ENCODE results near the gene GRIK1. TPM values are rescaled to one million over a fixed set of nuclear protein-coding genes. Genes with fewer than 3 reads are reported as not detected.

The GRIK1 gene
- total and polyA plus RNA-seq, 2 donors (not counting 1 experiment from before 2014, with no cell fraction given): not detected

DNA sequence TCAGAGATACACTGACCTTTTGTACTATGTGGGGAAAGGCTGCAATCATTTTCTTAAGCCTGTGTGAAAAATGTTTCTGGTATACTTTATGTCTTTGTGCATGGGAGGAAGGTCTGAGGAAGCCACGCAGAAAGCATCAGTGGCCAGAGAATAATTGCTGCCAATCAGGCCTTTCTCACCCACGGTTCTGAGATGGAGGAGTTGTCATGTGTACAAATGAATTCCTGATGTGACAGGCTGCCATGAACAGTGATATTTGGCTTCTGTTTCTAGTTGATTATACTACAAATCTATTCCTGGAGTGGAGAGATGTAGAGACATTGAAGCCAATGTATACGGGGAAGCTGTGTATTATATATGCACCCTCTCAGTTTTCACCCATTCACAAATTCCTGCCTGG is 142.6 kb downstream of the GRIK1 start:
- Mint-ChIP-seq H3K4me1 (no peaks in the 10 kb centered on the region), H3K4me3 (no peak overlapping the region), H3K27me3 (peaks cover 5% of the 10 kb centered on the region), H3K27ac (no peak overlapping the region), H3K9me3 (ENCODE audit: insufficient read depth) (no peaks in the 10 kb centered on the region)
- Histone ChIP-seq H3K9ac (ENCODE audit: low read length) (no peak overlapping the region), H3K36me3 (replicated peaks in 1 of 2; ENCODE audit: control extremely low read depth in 1 of 2, control insufficient read depth in 1 of 2, extremely low read depth in 1 of 2, insufficient read depth in 2 of 2, low read length in 1 of 2) (no peaks in the 10 kb centered on the region), H2AFZ (ENCODE audit: insufficient read depth, low read depth, low read length, poor library complexity, severe bottlenecking) (no peak overlapping the region), H3K79me2 (ENCODE audit: control insufficient read depth, insufficient read depth, low read length) (no peaks in the 10 kb centered on the region), H3K4me2 (replicated peaks; ENCODE audit: low read depth, low read length, poor library complexity, severe bottlenecking) (no peak overlapping the region), H3K27ac (ENCODE audit: low read length in 2 of 2) (no peak overlapping the region), H3K4me1 (ENCODE audit: control insufficient read depth in 2 of 2, insufficient read depth in 2 of 2, low read length in 2 of 2) (no peaks in the 10 kb centered on the region), H3K9me3 (ENCODE audit: control extremely low read depth in 1 of 3, control insufficient read depth in 2 of 3, insufficient read depth in 1 of 3, low read length in 2 of 3) (no peaks in the 10 kb centered on the region), H4K20me1 (ENCODE audit: control insufficient read depth, insufficient read depth, low read length, poor library complexity, severe bottlenecking) (no peaks in the 10 kb centered on the region), H3K4me3 (ENCODE audit: control extremely low read depth in 1 of 5, extremely low read depth in 1 of 5, insufficient read depth in 1 of 5, low read depth in 2 of 5, low read length in 4 of 5) (no peak overlapping the region), H3K27me3 (replicated peaks in 1 of 4; ENCODE audit: control extremely low read depth in 1 of 4, control insufficient read depth in 3 of 4, insufficient read depth in 4 of 4, low read length in 3 of 4) (no peaks in the 10 kb centered on the region)
- TF ChIP-seq CTCF (IDR thresholded peaks at IDR 0.05): no peak
- no peak for TF ChIP-seq EZH2 (IDR thresholded peaks at IDR 0.05; ENCODE audit: borderline replicate concordance, insufficient read depth, low read depth, low read length, poor library complexity, severe bottlenecking)
- ChIA-PET POLR2A (no interaction called here), CTCF (no interaction called here)
- intact Hi-C loops (cut with micrococcal nuclease): no loop called here
- ATAC-seq (ENCODE audit: low read depth): no peak
- no peak for DNase-seq
- WGBS (ENCODE audit: insufficient coverage): 83% methylated on average over 2 of the region's 3 CpGs

DNA sequence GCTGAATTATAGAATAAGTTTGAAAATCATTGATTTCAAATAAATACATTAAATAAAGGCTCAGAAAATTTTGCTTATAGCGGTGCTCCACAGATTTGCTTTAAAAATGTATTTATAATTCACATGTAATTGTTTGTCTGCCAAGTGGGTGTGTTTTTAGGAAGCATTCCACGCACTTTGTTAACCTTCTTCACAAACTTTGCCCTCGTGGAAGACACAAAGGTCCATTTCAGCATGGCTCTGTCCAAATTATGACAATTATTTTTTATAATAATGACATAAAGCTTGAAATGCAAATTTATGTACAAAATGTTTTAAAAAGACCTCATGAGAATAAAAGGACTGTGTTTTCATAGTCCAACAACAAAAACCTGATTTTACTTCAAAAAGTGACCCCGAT is 146.1 kb downstream of the GRIK1 start:
- TF ChIP-seq EZH2 (IDR thresholded peaks at IDR 0.05; ENCODE audit: borderline replicate concordance, insufficient read depth, low read depth, low read length, poor library complexity, severe bottlenecking) (no peak), CTCF (IDR thresholded peaks at IDR 0.05) (no peak)
- Histone ChIP-seq H3K4me3 (ENCODE audit: control extremely low read depth in 1 of 5, extremely low read depth in 1 of 5, insufficient read depth in 1 of 5, low read depth in 2 of 5, low read length in 4 of 5) (no peak overlapping the region), H3K36me3 (replicated peaks in 1 of 2; ENCODE audit: control extremely low read depth in 1 of 2, control insufficient read depth in 1 of 2, extremely low read depth in 1 of 2, insufficient read depth in 2 of 2, low read length in 1 of 2) (no peaks in the 10 kb centered on the region), H2AFZ (ENCODE audit: insufficient read depth, low read depth, low read length, poor library complexity, severe bottlenecking) (no peak overlapping the region), H3K27me3 (replicated peaks in 1 of 4; ENCODE audit: control extremely low read depth in 1 of 4, control insufficient read depth in 3 of 4, insufficient read depth in 4 of 4, low read length in 3 of 4) (no peaks in the 10 kb centered on the region), H3K9me3 (ENCODE audit: control extremely low read depth in 1 of 3, control insufficient read depth in 2 of 3, insufficient read depth in 1 of 3, low read length in 2 of 3) (no peaks in the 10 kb centered on the region), H3K4me2 (replicated peaks; ENCODE audit: low read depth, low read length, poor library complexity, severe bottlenecking) (no peak overlapping the region), H4K20me1 (ENCODE audit: control insufficient read depth, insufficient read depth, low read length, poor library complexity, severe bottlenecking) (no peaks in the 10 kb centered on the region), H3K4me1 (ENCODE audit: control insufficient read depth in 2 of 2, insufficient read depth in 2 of 2, low read length in 2 of 2) (no peaks in the 10 kb centered on the region), H3K79me2 (ENCODE audit: control insufficient read depth, insufficient read depth, low read length) (no peaks in the 10 kb centered on the region), H3K27ac (ENCODE audit: low read length in 2 of 2) (no peak overlapping the region), H3K9ac (ENCODE audit: low read length) (no peak overlapping the region)
- Mint-ChIP-seq H3K27me3 (no peaks in the 10 kb centered on the region), H3K9me3 (ENCODE audit: insufficient read depth) (no peaks in the 10 kb centered on the region), H3K4me3 (no peak overlapping the region), H3K4me1 (no peaks in the 10 kb centered on the region), H3K27ac (no peak overlapping the region)
- intact Hi-C loops (cut with micrococcal nuclease): no loop called here
- DNase-seq: no peak
- CTCF ChIA-PET: interaction anchor here (1.2 kb wide), 1 partner anchor 56 kb away, joined by 3 read pairs; no protein-coding TSS in a partner anchor
- no CpG with 5 or more reads among the region's 4 CpGs for whole genome bisulfite sequencing (ENCODE audit: insufficient coverage)
- POLR2A ChIA-PET: no interaction called here
- ATAC-seq (ENCODE audit: low read depth): no peak
